GM06990 (cell line): Measurements from ENCODE around the gene TMEM161A.

Source experiments
- DNase-seq: peaks from one replicate; pipeline ENCODE4 v3.0.0-alpha.2; 2011; ENCODE audit not compliant: insufficient read length; ENCODE audit errors: extremely low read depth
- H3K27me3 ChIP-seq: replicated peaks from 2 replicates; pipeline ENCODE4 v1.6.0; 2011; ENCODE audit warnings: low read length; ENCODE audit not compliant: control insufficient read depth, insufficient read depth
- H3K36me3 ChIP-seq: 2 replicates; pipeline ENCODE4 v1.5.1; 2011; ENCODE audit warnings: low read length; ENCODE audit not compliant: control insufficient read depth, insufficient read depth
- H3K4me3 ChIP-seq: replicated peaks from 2 replicates; pipeline ENCODE4 v1.5.1; 2011; ENCODE audit warnings: low read depth, mild to moderate bottlenecking, control low read depth, low read length
- CTCF ChIP-seq: IDR thresholded peaks from 2 replicates; pipeline ENCODE4 v1.5.1; 2011; ENCODE audit warnings: low read length, control low read depth, mild to moderate bottlenecking, inconsistent platforms; ENCODE audit not compliant: insufficient read depth, poor library complexity, severe bottlenecking

TMEM161A gene

GRCh38 chr19:19138109-19138981 lies at the start of gene TMEM161A:
TSS of gene TMEM161A (minus strand) at chr19:19138478. CDS start at chr19:19138428, 50 bp downstream.
- Histone ChIP-seq H3K27me3 (no peaks in the 10 kb centered on the region), H3K4me3 (peak within 1 kb of the TSS; percentile 90), H3K36me3 (no peaks in the 10 kb centered on the region)
- DNase-seq = peak; percentile 93
- TF ChIP-seq CTCF = no peak

GRCh38 chr19:19186742-19187141 lies 48.5 kb upstream of the TMEM161A start:
- DNase-seq = no peak
- no peak overlapping the region for H3K4me3 ChIP-seq
- TF ChIP-seq CTCF = no peak
- no peaks in the 10 kb centered on the region for H3K27me3 ChIP-seq
- peaks cover 17% of the 10 kb centered on the region for H3K36me3 ChIP-seq

- no peak overlapping the region for H3K4me3 ChIP-seq
- H3K27me3 ChIP-seq = no peaks in the 10 kb centered on the region
- H3K36me3 ChIP-seq = peaks cover 21% of the 10 kb centered on the region
- no peak for DNase-seq
- peak; percentile 68 for TF ChIP-seq CTCF
Measured at GRCh38 chr19:19185853-19186740, 47.8 kb upstream of the TMEM161A start.

GRCh38 chr19:19181488-19181998 lies 43.3 kb upstream of the TMEM161A start:
- peaks cover 32% of the 10 kb centered on the region for H3K36me3 ChIP-seq
- no peaks in the 10 kb centered on the region for H3K27me3 ChIP-seq
- no peak overlapping the region for H3K4me3 ChIP-seq
- DNase-seq = no peak
- TF ChIP-seq CTCF = no peak

- TF ChIP-seq CTCF = no peak
- no peak for DNase-seq
- H3K4me3 ChIP-seq = no peak overlapping the region
- no peaks in the 10 kb centered on the region for H3K27me3 ChIP-seq
- H3K36me3 ChIP-seq = peaks cover 28% of the 10 kb centered on the region
Measured at GRCh38 chr19:19179548-19180441, 41.5 kb upstream of the TMEM161A start.
